GM12891 (cell line): Measurements from ENCODE around the gene BAHCC1.

Experiments
- PAX5 ChIP-seq: IDR thresholded peaks from 2 replicates; pipeline ENCODE4 v1.6.1; 2011; ENCODE audit warnings: low read length, moderate library complexity, mild to moderate bottlenecking; ENCODE audit not compliant: insufficient read depth, severe bottlenecking
- POLR2A ChIP-seq: IDR thresholded peaks from 2 replicates; pipeline ENCODE4 v1.6.1; 2011; ENCODE audit warnings: low read depth, low read length, control low read depth
- POLR2AphosphoS5 ChIP-seq: IDR thresholded peaks from 2 replicates; pipeline ENCODE4 v1.6.1; 2011; ENCODE audit warnings: low read depth, low read length, control low read depth
- TAF1 ChIP-seq: IDR thresholded peaks from 2 replicates; pipeline ENCODE4 v1.6.1; 2011; ENCODE audit warnings: low read depth, low read length, control low read depth

- TF ChIP-seq TAF1: no peak
- TF ChIP-seq POLR2AphosphoS5: no peak
- TF ChIP-seq POLR2A: no peak
- no peak for TF ChIP-seq PAX5
These were observed 77.8 kb downstream of the BAHCC1 start for GRCh38 chr17:81473019-81473418.
